OCI-LY1 (cell line): Measurements from ENCODE around the gene MUC6.

Source experiments
- EZH2 ChIP-seq: fragments of 200-600 bp; sonication (generic), shearing (Covaris generic); IDR thresholded peaks from 2 replicates; pipeline ENCODE4 v1.8.0; 2017; ENCODE audit warnings: borderline replicate concordance, mixed run types, mild to moderate bottlenecking, antibody characterized with exemption, low read length, moderate library complexity, mixed read lengths
- TF ChIP-seq, protein P1 (sequence below): fragments of 200-600 bp; sonication (generic), shearing (Covaris generic); IDR thresholded peaks from 2 replicates; pipeline ENCODE4 v1.5.1; 2017; ENCODE audit warnings: mild to moderate bottlenecking, antibody characterized with exemption, low read length, moderate library complexity, mixed read lengths

DNA sequence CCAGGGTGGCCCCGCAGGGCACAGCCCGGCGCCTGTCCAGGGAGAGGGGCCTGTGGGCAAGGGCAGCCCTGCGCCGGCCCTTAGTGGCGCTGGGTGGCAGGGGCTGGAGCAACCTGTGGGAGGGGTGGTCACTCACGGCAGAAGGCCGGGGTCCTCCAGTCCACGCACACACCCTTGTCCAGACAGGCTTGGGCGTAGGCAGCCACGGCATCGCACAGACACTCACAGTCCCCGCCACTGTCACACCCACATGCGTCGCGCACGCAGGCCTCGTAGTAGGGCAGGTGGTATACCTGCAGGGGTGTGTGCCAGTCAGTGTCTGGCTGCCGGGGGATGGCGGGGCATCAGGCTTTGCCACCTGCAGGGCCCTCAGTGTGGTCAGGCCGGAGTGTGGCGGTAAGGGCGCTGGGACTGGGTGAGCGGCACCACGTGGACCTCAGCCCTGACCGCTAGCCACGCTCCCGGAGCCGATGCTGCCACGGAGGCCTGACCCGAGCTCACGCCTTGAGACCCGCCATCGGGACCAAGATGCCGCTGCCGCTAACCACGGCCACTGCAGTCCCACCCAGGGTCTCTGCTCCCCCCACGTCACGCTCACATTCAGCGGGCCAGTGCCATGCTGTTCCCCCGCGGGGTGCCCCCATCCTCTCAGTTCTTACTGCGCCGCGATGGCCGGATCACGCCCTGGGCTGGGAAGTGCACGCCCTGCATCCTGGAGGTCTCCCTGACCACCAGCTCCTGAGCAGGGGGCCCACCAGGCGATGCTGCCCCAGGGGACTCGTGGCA lies 12.5 kb downstream of the MUC6 start:
- no peak for TF ChIP-seq EZH2
- TF ChIP-seq, protein P1, sequence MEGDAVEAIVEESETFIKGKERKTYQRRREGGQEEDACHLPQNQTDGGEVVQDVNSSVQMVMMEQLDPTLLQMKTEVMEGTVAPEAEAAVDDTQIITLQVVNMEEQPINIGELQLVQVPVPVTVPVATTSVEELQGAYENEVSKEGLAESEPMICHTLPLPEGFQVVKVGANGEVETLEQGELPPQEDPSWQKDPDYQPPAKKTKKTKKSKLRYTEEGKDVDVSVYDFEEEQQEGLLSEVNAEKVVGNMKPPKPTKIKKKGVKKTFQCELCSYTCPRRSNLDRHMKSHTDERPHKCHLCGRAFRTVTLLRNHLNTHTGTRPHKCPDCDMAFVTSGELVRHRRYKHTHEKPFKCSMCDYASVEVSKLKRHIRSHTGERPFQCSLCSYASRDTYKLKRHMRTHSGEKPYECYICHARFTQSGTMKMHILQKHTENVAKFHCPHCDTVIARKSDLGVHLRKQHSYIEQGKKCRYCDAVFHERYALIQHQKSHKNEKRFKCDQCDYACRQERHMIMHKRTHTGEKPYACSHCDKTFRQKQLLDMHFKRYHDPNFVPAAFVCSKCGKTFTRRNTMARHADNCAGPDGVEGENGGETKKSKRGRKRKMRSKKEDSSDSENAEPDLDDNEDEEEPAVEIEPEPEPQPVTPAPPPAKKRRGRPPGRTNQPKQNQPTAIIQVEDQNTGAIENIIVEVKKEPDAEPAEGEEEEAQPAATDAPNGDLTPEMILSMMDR: no peak
